HEK293T (cell line): ENCODE results near the gene LGR5.

ENCODE experiments used
- CTCF ChIA-PET: fragments of 350-600 bp; formaldehyde crosslinking; extraction: SDS; loops from one replicate; lab custom pipeline; 2021; ENCODE audit warnings: antibody characterized with exemption, inconsistent platforms; lab: Yijun Ruan, JAX
- POLR2A ChIA-PET: fragments of 350-600 bp; formaldehyde crosslinking; extraction: SDS; loops from one replicate; lab custom pipeline; 2020; ENCODE audit warnings: antibody characterized with exemption, inconsistent platforms; lab: Yijun Ruan, JAX
- DNase-seq: peaks from one replicate; pipeline ENCODE4 v3.0.0; 2012; ENCODE audit warnings: mixed read lengths; ENCODE audit errors: extremely low spot score
- ARNT ChIP-seq: fragments of 450-650 bp; IDR thresholded peaks from 2 replicates; pipeline ENCODE4 v1.6.1; 2017; ENCODE audit warnings: mild to moderate bottlenecking
- BHLHE40 ChIP-seq: fragments of 450-650 bp; IDR thresholded peaks from 2 replicates; pipeline ENCODE4 v1.6.1; 2016; ENCODE audit warnings: mild to moderate bottlenecking, moderate library complexity, borderline replicate concordance
- CTBP1 ChIP-seq: fragments of 450-650 bp; IDR thresholded peaks from 2 replicates; pipeline ENCODE4 v1.6.1; 2016; ENCODE audit warnings: borderline replicate concordance
- ELF4 ChIP-seq: fragments of 450-650 bp; IDR thresholded peaks from 2 replicates; pipeline ENCODE4 v1.6.1; 2017; ENCODE audit warnings: antibody characterized with exemption
- FOXA1 ChIP-seq: fragments of 450-650 bp; IDR thresholded peaks from 2 replicates; pipeline ENCODE4 v1.6.1; 2016; ENCODE audit warnings: mild to moderate bottlenecking
- FOXK2 ChIP-seq: fragments of 450-650 bp; IDR thresholded peaks from 2 replicates; pipeline ENCODE4 v1.6.1; 2016; ENCODE audit warnings: mild to moderate bottlenecking
- FOXM1 ChIP-seq: fragments of 450-650 bp; IDR thresholded peaks from 2 replicates; pipeline ENCODE4 v1.6.1; 2017; ENCODE audit warnings: mild to moderate bottlenecking, borderline replicate concordance
- HDGF ChIP-seq: fragments of 450-650 bp; IDR thresholded peaks from 2 replicates; pipeline ENCODE4 v1.6.1; 2017; ENCODE audit warnings: antibody characterized with exemption, borderline replicate concordance
- L3MBTL2 ChIP-seq: fragments of 450-650 bp; conservative IDR thresholded peaks from 2 replicates; pipeline ENCODE4 v1.6.1; 2016; ENCODE audit warnings: mild to moderate bottlenecking
- LEF1 ChIP-seq: fragments of 450-650 bp; IDR thresholded peaks from 2 replicates; pipeline ENCODE4 v1.6.1; 2017; ENCODE audit warnings: mild to moderate bottlenecking, borderline replicate concordance
- NFRKB ChIP-seq: fragments of 450-650 bp; IDR thresholded peaks from 2 replicates; pipeline ENCODE4 v1.6.1; 2016; ENCODE audit warnings: mild to moderate bottlenecking, moderate library complexity
- PKNOX1 ChIP-seq: fragments of 450-650 bp; IDR thresholded peaks from 2 replicates; pipeline ENCODE4 v1.6.1; 2016
- SP1 ChIP-seq: fragments of 450-650 bp; IDR thresholded peaks from 2 replicates; pipeline ENCODE4 v1.6.1; 2017
- SUZ12 ChIP-seq: fragments of 450-650 bp; IDR thresholded peaks from 2 replicates; pipeline ENCODE4 v1.6.1; 2016; ENCODE audit warnings: mild to moderate bottlenecking
- TARDBP ChIP-seq: fragments of 450-650 bp; IDR thresholded peaks from 2 replicates; pipeline ENCODE4 v1.6.1; 2016
- ZNF384 ChIP-seq: fragments of 450-650 bp; IDR thresholded peaks from 2 replicates; pipeline ENCODE4 v1.6.1; 2016

LGR5 gene

DNA sequence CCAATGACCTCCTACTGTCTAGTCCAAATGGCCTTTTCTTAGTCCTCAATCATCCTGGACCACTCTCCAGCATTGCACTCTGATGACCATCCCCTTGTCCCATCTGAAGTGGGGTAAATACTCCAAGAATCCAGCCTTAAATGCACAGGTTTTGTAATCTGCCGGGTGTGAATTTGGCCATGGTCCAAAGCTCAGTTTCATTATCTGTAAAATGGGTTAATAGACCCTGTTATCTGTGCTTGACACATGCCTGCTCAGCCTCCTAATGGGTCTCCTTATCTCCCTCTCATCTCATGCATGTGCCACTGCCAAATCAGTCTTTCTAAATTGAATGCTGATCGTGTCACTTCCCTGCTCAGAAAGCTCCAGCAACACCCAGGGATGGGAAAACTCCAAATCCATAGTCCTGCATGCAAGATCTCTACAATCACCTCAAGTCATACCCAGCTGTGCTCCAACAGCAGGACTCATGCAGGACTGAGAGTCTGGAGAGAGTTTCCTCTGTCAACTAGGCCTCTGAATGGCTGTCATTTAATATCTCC is 22.3 kb downstream of the LGR5 start:
- no peak for DNase-seq
- POLR2A ChIA-PET, result no interaction called here
- TF ChIP-seq ELF4 (no peak), L3MBTL2 (no peak)
- CTCF ChIA-PET, result no interaction called here

DNA sequence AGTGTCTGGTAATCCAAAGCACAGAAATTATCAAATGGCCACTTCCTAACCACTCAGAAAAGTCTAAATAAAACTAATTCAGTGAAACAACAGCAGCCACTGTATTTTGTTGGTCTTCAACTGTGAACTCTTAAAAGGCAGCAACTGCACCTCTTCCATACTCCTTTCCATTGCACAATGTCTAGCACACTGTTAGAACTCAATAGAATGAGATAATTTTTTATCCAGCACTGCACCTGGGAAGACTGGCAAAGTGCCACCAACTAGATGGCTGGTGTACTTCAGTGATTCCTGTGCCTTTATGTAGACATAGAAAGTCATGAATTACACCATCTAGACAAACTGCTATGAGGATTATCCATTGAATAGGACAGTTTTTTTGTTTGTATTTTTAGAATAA is 26.2 kb downstream of the LGR5 start:
- DNase-seq, result no peak
- ChIA-PET POLR2A (no interaction called here), CTCF (no interaction called here)
- no peak for TF ChIP-seq TARDBP
- TF ChIP-seq FOXA1, result no peak
- TF ChIP-seq HDGF, result no peak
- no peak for TF ChIP-seq PKNOX1
- TF ChIP-seq FOXK2, result no peak
- TF ChIP-seq ARNT, result no peak
- no peak for TF ChIP-seq ZNF384
- TF ChIP-seq CTBP1, result no peak
- TF ChIP-seq L3MBTL2, result no peak
- TF ChIP-seq LEF1, result no peak
- TF ChIP-seq SUZ12, result no peak
- no peak for TF ChIP-seq SP1
- no peak for TF ChIP-seq ELF4

DNA sequence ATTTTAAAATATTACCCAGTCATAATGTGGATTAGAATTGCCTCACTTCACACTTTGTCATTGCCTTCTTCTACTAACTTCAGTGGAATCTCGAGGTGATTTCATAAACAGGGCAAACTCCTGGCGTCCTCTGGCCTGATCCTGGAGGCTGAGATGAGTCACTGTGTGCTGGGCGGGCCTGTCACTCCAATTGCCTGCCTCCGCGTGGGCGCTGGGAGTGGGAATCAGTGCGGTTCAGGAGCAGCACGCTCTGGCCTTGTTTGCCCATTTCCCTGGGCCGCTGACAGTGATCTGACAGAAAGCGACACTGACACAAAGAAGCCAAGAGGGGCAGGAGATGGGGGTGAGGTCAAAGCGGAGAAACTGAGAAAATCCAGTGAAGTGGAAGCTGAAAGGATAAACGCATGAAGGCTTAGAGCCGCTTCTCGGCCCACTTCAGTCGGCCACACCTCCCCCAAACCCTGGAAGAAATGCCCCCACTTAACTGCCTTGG is 29.7 kb downstream of the LGR5 start:
- TF ChIP-seq LEF1, result no peak
- TF ChIP-seq PKNOX1, result peak; percentile 89
- no peak for TF ChIP-seq L3MBTL2
- no peak for TF ChIP-seq FOXM1
- ChIA-PET CTCF (no interaction called here), POLR2A (no interaction called here)
- peak; percentile 39 for DNase-seq

- ChIA-PET CTCF (no interaction called here), POLR2A (no interaction called here)
- no peak for DNase-seq
- TF ChIP-seq NFRKB (no peak), SP1 (no peak), FOXK2 (no peak), TARDBP (no peak), SUZ12 (no peak), LEF1 (no peak), BHLHE40 (no peak), ELF4 (no peak), FOXM1 (no peak), ARNT (no peak), ZNF384 (no peak), FOXA1 (no peak), L3MBTL2 (no peak)
Observed at GRCh38 chr12:71472441-71472911, 32.9 kb downstream of the LGR5 start.

DNA sequence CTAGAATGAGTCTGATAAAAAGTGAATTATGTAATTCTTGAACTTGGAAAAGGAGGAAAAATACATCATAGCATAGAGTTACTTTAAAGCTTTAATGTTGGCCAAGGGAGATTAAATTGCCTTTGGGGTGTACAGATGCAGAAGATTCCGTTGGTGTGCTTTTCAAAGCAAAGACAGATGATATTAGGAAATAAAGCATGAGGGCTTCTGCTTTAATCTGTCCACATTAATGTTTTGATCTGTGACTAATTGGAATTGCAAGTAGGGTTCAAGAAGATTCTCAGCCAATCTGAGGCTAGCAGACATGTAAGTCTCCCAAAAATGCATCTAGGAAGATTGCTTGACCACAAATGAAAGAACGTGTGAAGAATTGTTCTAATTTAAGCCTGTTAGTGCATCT is 35.2 kb downstream of the LGR5 start:
- ChIA-PET CTCF (interaction anchor here (0.6 kb wide), 1 partner anchor 27 kb away, joined by 3 read pairs; no protein-coding TSS in a partner anchor), POLR2A (no interaction called here)
- no peak for DNase-seq
- TF ChIP-seq L3MBTL2 (no peak), CTBP1 (no peak), HDGF (no peak), TARDBP (no peak), FOXA1 (no peak), BHLHE40 (no peak), ARNT (no peak), PKNOX1 (no peak), FOXK2 (no peak), SUZ12 (no peak), NFRKB (no peak), LEF1 (no peak), ZNF384 (no peak), SP1 (no peak), FOXM1 (no peak), ELF4 (no peak)

DNA sequence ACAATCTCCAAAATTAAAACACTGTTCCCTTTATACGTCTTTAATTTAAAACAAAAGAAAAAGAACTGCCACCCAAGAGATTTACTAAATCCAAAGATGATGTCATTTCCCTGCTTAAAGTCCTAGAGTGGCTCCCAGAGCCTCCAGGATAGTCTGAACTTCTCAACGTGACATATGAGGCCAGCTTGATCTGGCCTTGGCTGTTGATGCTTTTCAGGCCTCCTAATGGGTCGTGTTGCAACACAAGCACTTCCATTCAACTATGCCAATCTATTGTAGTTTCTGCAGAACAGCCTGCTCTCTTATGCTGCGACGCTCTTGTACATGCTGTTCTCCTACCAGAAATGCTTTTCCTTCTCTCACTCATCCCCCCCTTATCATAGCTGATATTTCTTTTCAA is 35.7 kb downstream of the LGR5 start:
- TF ChIP-seq SP1 (no peak), FOXK2 (no peak), FOXM1 (no peak), LEF1 (no peak), TARDBP (no peak), L3MBTL2 (no peak), CTBP1 (no peak), SUZ12 (no peak), PKNOX1 (peak; percentile 25; the same call in 1 of the 2 replicates)
- ChIA-PET POLR2A (no interaction called here), CTCF (no interaction called here)
- peak; percentile 16 for DNase-seq
